GM12878 (cell line): ENCODE results near the gene MAP2K1. TPM values are rescaled to one million over a fixed set of nuclear protein-coding genes. Genes with fewer than 3 reads are reported as not detected.
A peak's percentile ranks its signal among the peaks of the same experiment; 100 is the strongest.

ENCODE experiments used
- ATAC-seq: fragments of 200-7000 bp; cut with Tn5 transposase; 3 replicates; pipeline ENCODE4 v1.9.1; 2020; ENCODE audit warnings: mild to moderate bottlenecking, moderate library complexity
- BruUV-seq: library from RNA; stranded (reverse); fragments of 400-500 nt; replicated peaks from 2 replicates; lab custom pipeline; 2021; lab: Mats Ljungman, UMichigan
- CTCF ChIA-PET: fragments of 300-600 bp; sonication (Branson Sonifier 250); formaldehyde crosslinking; extraction: SDS; loops from one replicate; lab custom pipeline; 2021; ENCODE audit warnings: inconsistent platforms; lab: Yijun Ruan, JAX
- POLR2A ChIA-PET: fragments of 350-600 bp; formaldehyde crosslinking; extraction: SDS; loops from one replicate; lab custom pipeline; 2021; ENCODE audit warnings: inconsistent platforms; lab: Charles Lee
- RAD21 ChIA-PET: fragments of 300-600 bp; sonication (Branson Sonifier 250); formaldehyde crosslinking; loops from one replicate; lab custom pipeline; 2023; ENCODE audit warnings: antibody characterized with exemption; ENCODE audit not compliant: unreplicated experiment; lab: Charles Lee
- SMC1A ChIA-PET: fragments of 300-600 bp; sonication (Branson Sonifier 250); formaldehyde crosslinking; loops from one replicate; lab custom pipeline; 2023; ENCODE audit not compliant: unreplicated experiment, uncharacterized antibody; lab: Charles Lee
- DNase-seq: peaks from one replicate; pipeline ENCODE4 v3.0.0-alpha.2; 2011; ENCODE audit warnings: low read depth, low spot score
- FAIRE-seq: peaks from 3 replicates; lab custom pipeline; 2011; peaks lifted over from hg19 to GRCh38; lab: Jason Lieb, UNC
- H2AFZ ChIP-seq: 2 replicates; pipeline ENCODE4 v1.6.0; 2011; ENCODE audit warnings: low read depth, low read length, control low read depth; ENCODE audit not compliant: control insufficient read depth
- H3K27ac ChIP-seq: 2 replicates; pipeline ENCODE4 v1.5.1; 2011; ENCODE audit warnings: control low read depth; ENCODE audit not compliant: control insufficient read depth, insufficient read depth
- H3K27me3 ChIP-seq, 2 experiments: replicated peaks in 1 of 2; 2 replicates each; pipeline versions ENCODE4 v1.6.0 to v1.6.1; 2011; ENCODE audit warnings: low read length in 1 of 2; ENCODE audit not compliant: control insufficient read depth in 2 of 2, insufficient read depth in 2 of 2
- H3K36me3 ChIP-seq, 2 experiments: 2 replicates each; pipeline ENCODE4 v1.5.1; 2011; ENCODE audit warnings: low read length in 1 of 2; ENCODE audit not compliant: control insufficient read depth in 2 of 2, insufficient read depth in 2 of 2
- H3K4me1 ChIP-seq: 2 replicates; pipeline ENCODE4 v1.6.1; 2011; ENCODE audit warnings: mild to moderate bottlenecking, low read length, moderate library complexity, mixed read lengths; ENCODE audit not compliant: control insufficient read depth, insufficient read depth
- H3K4me2 ChIP-seq: 2 replicates; pipeline ENCODE4 v1.6.0; 2011; ENCODE audit warnings: control low read depth; ENCODE audit not compliant: control insufficient read depth, insufficient read depth
- H3K4me3 ChIP-seq: fragments of 200-600 bp; sonication (generic); 2 replicates; pipeline ENCODE4 v1.5.1; 2016
- H3K79me2 ChIP-seq: 2 replicates; pipeline ENCODE4 v1.6.0; 2011; ENCODE audit warnings: low read length; ENCODE audit not compliant: control insufficient read depth, insufficient read depth
- H3K9ac ChIP-seq: 2 replicates; pipeline ENCODE4 v1.8.0; 2011; ENCODE audit warnings: low read length, control low read depth, mixed read lengths; ENCODE audit not compliant: control insufficient read depth, insufficient read depth
- H3K9me3 ChIP-seq: replicated peaks from 3 replicates; pipeline ENCODE4 v1.5.1; 2011; ENCODE audit warnings: mild to moderate bottlenecking, low read length; ENCODE audit not compliant: control insufficient read depth, insufficient read depth
- H4K20me1 ChIP-seq: 2 replicates; pipeline ENCODE4 v1.6.0; 2011; ENCODE audit not compliant: control insufficient read depth, insufficient read depth
- ASH2L ChIP-seq: fragments of 300-600, 200-600 bp; sonication (generic); IDR thresholded peaks from 2 replicates; pipeline ENCODE4 v1.6.1; 2017; ENCODE audit warnings: low read depth, mild to moderate bottlenecking, borderline replicate concordance
- ATF7 ChIP-seq: fragments of 450-650 bp; IDR thresholded peaks from 2 replicates; pipeline ENCODE4 v1.6.1; 2016; ENCODE audit warnings: low read depth, mild to moderate bottlenecking
- CBX3 ChIP-seq: fragments of 200-600 bp; sonication (generic); IDR thresholded peaks from 2 replicates; pipeline ENCODE4 v1.6.1; 2016; ENCODE audit warnings: low read depth, borderline replicate concordance
- EP300 ChIP-seq, 2 experiments: fragments of 150-350 bp in 1 of 2; IDR thresholded peaks; 2 replicates each; pipeline ENCODE4 v1.6.1; 2011 to 2012; ENCODE audit warnings: low read depth in 2 of 2, low read length in 2 of 2, borderline replicate concordance in 1 of 2, improper control_type of control experiment in 1 of 2, inconsistent platforms in 1 of 2; ENCODE audit not compliant: control insufficient read depth in 1 of 2
- HCFC1 ChIP-seq: fragments of 150-350 bp; IDR thresholded peaks from 2 replicates; pipeline ENCODE4 v1.6.1; 2014; ENCODE audit warnings: low read length
- JUND ChIP-seq: IDR thresholded peaks from 2 replicates; pipeline ENCODE4 v1.6.1; 2012; ENCODE audit warnings: low read depth, mild to moderate bottlenecking, low read length, improper control_type of control experiment, moderate library complexity
- NFYB ChIP-seq: IDR thresholded peaks from 2 replicates; pipeline ENCODE4 v1.6.1; 2011; ENCODE audit warnings: low read depth, mild to moderate bottlenecking, low read length, improper control_type of control experiment, moderate library complexity; ENCODE audit not compliant: insufficient read depth
- PAX5 ChIP-seq: IDR thresholded peaks from 2 replicates; pipeline ENCODE4 v1.6.1; 2011; ENCODE audit warnings: low read depth, low read length, borderline replicate concordance
- PML ChIP-seq: IDR thresholded peaks from 2 replicates; pipeline ENCODE4 v1.6.1; 2012; ENCODE audit warnings: low read length, inconsistent platforms
- RB1 ChIP-seq: fragments of 450-650 bp; formaldehyde crosslinking; IDR thresholded peaks from 2 replicates; pipeline ENCODE4 v1.6.1; 2017; ENCODE audit warnings: mild to moderate bottlenecking, borderline replicate concordance
- SIX5 ChIP-seq: IDR thresholded peaks from 2 replicates; pipeline ENCODE4 v1.6.1; 2011; ENCODE audit warnings: mild to moderate bottlenecking, low read depth, low read length, moderate library complexity; ENCODE audit not compliant: severe bottlenecking
- YBX1 ChIP-seq: fragments of 450-650 bp; IDR thresholded peaks from 2 replicates; pipeline ENCODE4 v1.6.1; 2016; ENCODE audit warnings: antibody characterized with exemption
- WGBS: methylation state at CpG from one replicate; pipeline ENCODE4 v1.1.6; 2016; ENCODE audit warnings: low lambda C conversion rate; ENCODE audit not compliant: insufficient replicate concordance, insufficient coverage; ENCODE audit errors: missing lambda C conversion rate; 5-methylcytosine and 5-hydroxymethylcytosine counted together
- in situ Hi-C: fragments of 300-500 bp; cut with MboI; formaldehyde crosslinking; loops from 9 replicates; pipeline ENCODE4 v1.14.3; 2018; ENCODE audit warnings: mixed read lengths
- intact Hi-C: fragments of 100-400 bp; cut with micrococcal nuclease; formaldehyde crosslinking; loops from one replicate; pipeline ENCODE4 v1.14.2; 2022; ENCODE audit not compliant: unreplicated experiment
- polyA plus RNA-seq, 11 experiments: library from polyadenylated mRNA; depleted of rRNA in 4 of 11; unstranded in 6 of 11; stranded (reverse) in 5 of 11; fragments of >200 nt; fragmentation: Nextera tagmentation in 4 of 11; fragmentation: Illumina TruSeq in 1 of 11; extraction: Ambion mirVana in 4 of 11; extraction: Trizol in 1 of 11; gene quantifications; 1 replicate in 1 of 11; 2 replicates in 10 of 11; pipeline versions ENCODE4 v1.2.1 to v1.2.3, GENCODE V29; 2011 to 2016; ENCODE audit warnings: inconsistent platforms in 2 of 11, missing spikeins in 2 of 11, low read depth in 1 of 11
- total RNA-seq, 4 experiments: library from RNA; depleted of rRNA in 3 of 4; stranded (reverse); fragments of >200 nt in 3 of 4; fragmentation: Illumina TruSeq in 1 of 4; extraction: Trizol in 1 of 4; gene quantifications; 2 replicates each; pipeline versions ENCODE4 v1.2.1 to v1.2.3, GENCODE V29; 2013 to 2021
- TF ChIP-seq, protein P1 (sequence below): IDR thresholded peaks from 2 replicates; pipeline ENCODE4 v1.6.1; 2011; ENCODE audit warnings: low read depth, low read length, improper control_type of control experiment, borderline replicate concordance
- TF ChIP-seq, protein P2 (sequence below): fragments of 450-650 bp; IDR thresholded peaks from 2 replicates; pipeline ENCODE4 v1.6.1; 2016; ENCODE audit warnings: mild to moderate bottlenecking
- TF ChIP-seq, protein P3 (sequence below): fragments of 450-650 bp; IDR thresholded peaks from 2 replicates; pipeline ENCODE4 v1.6.1; 2017; ENCODE audit warnings: borderline replicate concordance
- TF ChIP-seq, protein P4 (sequence below): fragments of 450-650 bp; IDR thresholded peaks from 2 replicates; pipeline ENCODE4 v1.6.1; 2017; ENCODE audit warnings: mild to moderate bottlenecking, low read depth, inconsistent platforms; ENCODE audit not compliant: poor library complexity, severe bottlenecking

MAP2K1 gene
- total and polyA plus RNA-seq, 10 of the 15 experiments (the other 5 are each of a cell fraction or from before 2014, with no cell fraction given), result 11.2 to 112 (median 56.6) TPM

DNA sequence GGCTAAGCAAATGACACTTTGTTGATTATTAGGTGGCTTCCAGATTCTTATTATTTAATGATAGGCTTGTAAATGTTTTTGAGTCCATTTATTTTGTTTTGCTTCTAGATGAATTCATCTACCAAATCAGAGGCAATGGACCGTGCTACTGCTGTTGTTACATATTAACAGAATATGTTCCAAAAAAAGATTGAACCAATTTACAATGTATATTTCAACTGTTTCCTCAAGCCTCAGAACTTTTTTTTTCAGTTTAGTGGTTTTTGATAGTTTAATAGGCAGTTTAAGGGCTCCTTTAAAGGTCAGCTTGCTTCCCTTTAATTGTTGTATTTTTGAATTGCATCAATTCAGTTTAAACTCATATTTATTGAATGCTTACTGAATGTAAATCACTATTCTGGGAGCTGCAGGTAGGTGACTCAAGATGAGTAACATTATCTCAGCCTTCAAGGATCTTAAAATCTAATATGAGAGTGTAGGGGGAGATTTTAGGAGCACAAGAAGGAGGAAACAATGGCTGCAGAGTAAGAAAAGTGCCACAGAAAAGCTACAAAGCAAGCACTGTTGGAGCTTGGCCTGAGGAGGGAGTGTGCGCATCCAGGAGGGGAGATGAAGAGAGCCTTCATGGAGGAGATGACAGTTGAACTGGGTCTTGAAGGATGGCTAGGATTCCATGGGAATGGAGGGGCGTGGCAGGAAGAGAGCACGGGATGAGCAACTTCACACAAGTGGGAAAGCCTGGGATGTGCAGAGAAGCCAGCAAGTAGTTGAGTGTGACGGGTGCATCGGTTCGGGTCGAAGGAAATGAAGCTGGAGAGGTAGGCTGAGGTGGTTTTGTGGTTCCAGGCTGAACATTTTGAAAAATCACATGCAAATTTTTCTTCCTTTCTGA is 14.7 kb downstream of the MAP2K1 start:
- Histone ChIP-seq H3K4me1 (peaks cover 55% of the 10 kb centered on the region), H3K4me2 (peak overlapping the region; percentile 57), H2AFZ (no peak overlapping the region), H3K79me2 (peaks cover 93% of the 10 kb centered on the region), H3K4me3 (peak overlapping the region; percentile 64; the same call in 1 of the 2 replicates), H4K20me1 (no peaks in the 10 kb centered on the region), H3K9me3 (no peaks in the 10 kb centered on the region), H3K27me3 (no peaks in the 10 kb centered on the region), H3K36me3 (peaks cover 2 to 10% of the 10 kb centered on the region in 2 experiments), H3K27ac (peak overlapping the region; percentile 74; the same call in 1 of the 2 replicates), H3K9ac (no peak overlapping the region)
- ChIA-PET RAD21 (interaction anchor here (0.9 to 7.6 kb wide), 9 partner anchors 10 to 98 kb away, joined by 3 to 119 read pairs (median 8); partner anchors contain the start of genes MAP2K1 and TIPIN), SMC1A (interaction anchor here (0.7 to 8.2 kb wide), 13 partner anchors 9 to 123 kb away, joined by 3 to 95 read pairs (median 4); partner anchors contain the start of gene MAP2K1), CTCF (interaction anchor here (0.6 to 6.0 kb wide), 5 partner anchors 12 to 98 kb away, joined by 3 to 69 read pairs (median 4); partner anchors contain the start of gene SNAPC5), POLR2A (interaction anchor here (0.6 to 7.6 kb wide), 5 partner anchors 11 to 95 kb away, joined by 3 to 120 read pairs (median 21); partner anchors contain the start of gene MAP2K1)
- intact Hi-C loops, result no loop called here
- DNase-seq (no peak), FAIRE-seq (peak; percentile 95), ATAC-seq (peak; percentile 72)
- no TSS peak for BruUV-seq
- 13% methylated on average over 8 of the region's 8 CpGs for WGBS
- in situ Hi-C loops, result no loop called here
- TF ChIP-seq NFYB, result no peak
- TF ChIP-seq ASH2L, result no peak
- TF ChIP-seq RB1, result no peak
- TF ChIP-seq EP300 (IDR thresholded peaks at IDR 0.05; ENCODE audit: borderline replicate concordance in 1 of 2, control insufficient read depth in 1 of 2, low read depth in 2 of 2, low read length in 2 of 2), result no peak
- TF ChIP-seq, protein P1, sequence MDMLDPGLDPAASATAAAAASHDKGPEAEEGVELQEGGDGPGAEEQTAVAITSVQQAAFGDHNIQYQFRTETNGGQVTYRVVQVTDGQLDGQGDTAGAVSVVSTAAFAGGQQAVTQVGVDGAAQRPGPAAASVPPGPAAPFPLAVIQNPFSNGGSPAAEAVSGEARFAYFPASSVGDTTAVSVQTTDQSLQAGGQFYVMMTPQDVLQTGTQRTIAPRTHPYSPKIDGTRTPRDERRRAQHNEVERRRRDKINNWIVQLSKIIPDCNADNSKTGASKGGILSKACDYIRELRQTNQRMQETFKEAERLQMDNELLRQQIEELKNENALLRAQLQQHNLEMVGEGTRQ, result no peak
- TF ChIP-seq PML, result no peak
- no peak for TF ChIP-seq SIX5
- TF ChIP-seq, protein P2, sequence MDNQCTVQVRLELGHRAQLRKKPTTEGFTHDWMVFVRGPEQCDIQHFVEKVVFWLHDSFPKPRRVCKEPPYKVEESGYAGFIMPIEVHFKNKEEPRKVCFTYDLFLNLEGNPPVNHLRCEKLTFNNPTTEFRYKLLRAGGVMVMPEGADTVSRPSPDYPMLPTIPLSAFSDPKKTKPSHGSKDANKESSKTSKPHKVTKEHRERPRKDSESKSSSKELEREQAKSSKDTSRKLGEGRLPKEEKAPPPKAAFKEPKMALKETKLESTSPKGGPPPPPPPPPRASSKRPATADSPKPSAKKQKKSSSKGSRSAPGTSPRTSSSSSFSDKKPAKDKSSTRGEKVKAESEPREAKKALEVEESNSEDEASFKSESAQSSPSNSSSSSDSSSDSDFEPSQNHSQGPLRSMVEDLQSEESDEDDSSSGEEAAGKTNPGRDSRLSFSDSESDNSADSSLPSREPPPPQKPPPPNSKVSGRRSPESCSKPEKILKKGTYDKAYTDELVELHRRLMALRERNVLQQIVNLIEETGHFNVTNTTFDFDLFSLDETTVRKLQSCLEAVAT, result peak; percentile 40; the same call in 1 of the 2 replicates
- TF ChIP-seq ATF7, result no peak
- 0 out of 2 replicates have a peak, but pooled peaks have one; percentile 13 for TF ChIP-seq HCFC1
- TF ChIP-seq, protein P3, sequence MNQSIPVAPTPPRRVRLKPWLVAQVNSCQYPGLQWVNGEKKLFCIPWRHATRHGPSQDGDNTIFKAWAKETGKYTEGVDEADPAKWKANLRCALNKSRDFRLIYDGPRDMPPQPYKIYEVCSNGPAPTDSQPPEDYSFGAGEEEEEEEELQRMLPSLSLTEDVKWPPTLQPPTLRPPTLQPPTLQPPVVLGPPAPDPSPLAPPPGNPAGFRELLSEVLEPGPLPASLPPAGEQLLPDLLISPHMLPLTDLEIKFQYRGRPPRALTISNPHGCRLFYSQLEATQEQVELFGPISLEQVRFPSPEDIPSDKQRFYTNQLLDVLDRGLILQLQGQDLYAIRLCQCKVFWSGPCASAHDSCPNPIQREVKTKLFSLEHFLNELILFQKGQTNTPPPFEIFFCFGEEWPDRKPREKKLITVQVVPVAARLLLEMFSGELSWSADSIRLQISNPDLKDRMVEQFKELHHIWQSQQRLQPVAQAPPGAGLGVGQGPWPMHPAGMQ, result no peak
- TF ChIP-seq, protein P4, sequence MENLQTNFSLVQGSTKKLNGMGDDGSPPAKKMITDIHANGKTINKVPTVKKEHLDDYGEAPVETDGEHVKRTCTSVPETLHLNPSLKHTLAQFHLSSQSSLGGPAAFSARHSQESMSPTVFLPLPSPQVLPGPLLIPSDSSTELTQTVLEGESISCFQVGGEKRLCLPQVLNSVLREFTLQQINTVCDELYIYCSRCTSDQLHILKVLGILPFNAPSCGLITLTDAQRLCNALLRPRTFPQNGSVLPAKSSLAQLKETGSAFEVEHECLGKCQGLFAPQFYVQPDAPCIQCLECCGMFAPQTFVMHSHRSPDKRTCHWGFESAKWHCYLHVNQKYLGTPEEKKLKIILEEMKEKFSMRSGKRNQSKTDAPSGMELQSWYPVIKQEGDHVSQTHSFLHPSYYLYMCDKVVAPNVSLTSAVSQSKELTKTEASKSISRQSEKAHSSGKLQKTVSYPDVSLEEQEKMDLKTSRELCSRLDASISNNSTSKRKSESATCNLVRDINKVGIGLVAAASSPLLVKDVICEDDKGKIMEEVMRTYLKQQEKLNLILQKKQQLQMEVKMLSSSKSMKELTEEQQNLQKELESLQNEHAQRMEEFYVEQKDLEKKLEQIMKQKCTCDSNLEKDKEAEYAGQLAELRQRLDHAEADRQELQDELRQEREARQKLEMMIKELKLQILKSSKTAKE, result no peak
- 0 out of 2 replicates have a peak, but pooled peaks have one; percentile 19 for TF ChIP-seq PAX5
- no peak for TF ChIP-seq CBX3
- TF ChIP-seq JUND, result no peak
- no peak for TF ChIP-seq YBX1
